Measurements from ENCODE around the gene LYVE1. TPM values are rescaled to one million over a fixed set of nuclear protein-coding genes. Genes with fewer than 3 reads are reported as not detected.

The LYVE1 gene
- total RNA-seq, 1 donor from 2014 or later = 0.27 TPM

DNA sequence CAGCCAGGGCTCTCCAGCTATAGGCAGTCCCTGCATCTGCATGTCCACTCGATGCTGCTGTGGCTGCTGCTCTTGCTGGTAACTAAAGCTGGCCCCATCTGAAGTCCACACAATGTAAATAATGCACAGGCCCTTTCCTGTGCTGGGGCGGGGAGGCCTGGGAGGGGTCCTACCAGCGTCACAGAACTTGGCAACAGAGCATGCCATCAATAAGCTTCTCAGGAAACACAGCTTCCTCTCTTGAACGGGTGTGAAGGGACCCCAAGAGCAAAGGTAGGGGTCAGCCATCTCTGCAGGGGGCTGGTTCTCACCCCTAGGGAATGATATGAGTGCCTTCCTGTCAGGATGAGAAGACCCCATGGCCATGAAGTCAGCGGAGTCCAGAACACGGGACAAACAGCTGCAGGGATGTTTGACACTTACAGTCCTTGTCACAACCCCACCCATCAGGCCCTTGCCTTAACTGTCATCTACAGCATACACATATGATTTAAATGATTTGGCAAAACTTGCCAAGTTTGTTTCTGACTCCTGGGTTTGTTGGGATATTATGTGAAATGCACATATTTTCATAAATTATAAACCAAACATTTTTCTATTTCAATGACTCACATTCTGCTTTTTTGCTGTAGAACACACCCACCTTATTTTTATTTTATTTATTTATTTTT lies 39.1 kb upstream of the LYVE1 start:
- Mint-ChIP-seq H3K4me3 (ENCODE audit: unreplicated experiment) (no peak overlapping the region), H3K27me3 (ENCODE audit: low read depth, unreplicated experiment) (no peaks in the 10 kb centered on the region), H3K4me1 (ENCODE audit: low read depth, unreplicated experiment) (peaks cover 24% of the 10 kb centered on the region), H3K36me3 (ENCODE audit: low read depth, unreplicated experiment) (peaks cover 8% of the 10 kb centered on the region), H3K27ac (ENCODE audit: unreplicated experiment) (no peak overlapping the region), H3K9me3 (ENCODE audit: unreplicated experiment) (no peaks in the 10 kb centered on the region)
- Histone ChIP-seq H3K27ac (ENCODE audit: low read depth, low read length) (no peak overlapping the region), H4K20me1 (ENCODE audit: insufficient read depth, low read length) (no peaks in the 10 kb centered on the region), H3K36me3 (ENCODE audit: insufficient read depth, low read length) (no peaks in the 10 kb centered on the region), H3K9me3 (ENCODE audit: insufficient read depth, low read depth, low read length) (no peaks in the 10 kb centered on the region), H3K9ac (ENCODE audit: low read length) (no peak overlapping the region), H3K27me3 (ENCODE audit: insufficient read depth, low read length) (no peaks in the 10 kb centered on the region), H3K4me3 (ENCODE audit: insufficient read depth, low read depth, low read length) (no peak overlapping the region), H3K79me2 (ENCODE audit: insufficient read depth, low read length) (no peaks in the 10 kb centered on the region), H2AFZ (ENCODE audit: low read depth, low read length) (no peak overlapping the region), H3K4me2 (ENCODE audit: low read length) (no peak overlapping the region), H3K4me1 (ENCODE audit: insufficient read depth, low read length) (peaks cover 20% of the 10 kb centered on the region)
- TF ChIP-seq, protein P1, sequence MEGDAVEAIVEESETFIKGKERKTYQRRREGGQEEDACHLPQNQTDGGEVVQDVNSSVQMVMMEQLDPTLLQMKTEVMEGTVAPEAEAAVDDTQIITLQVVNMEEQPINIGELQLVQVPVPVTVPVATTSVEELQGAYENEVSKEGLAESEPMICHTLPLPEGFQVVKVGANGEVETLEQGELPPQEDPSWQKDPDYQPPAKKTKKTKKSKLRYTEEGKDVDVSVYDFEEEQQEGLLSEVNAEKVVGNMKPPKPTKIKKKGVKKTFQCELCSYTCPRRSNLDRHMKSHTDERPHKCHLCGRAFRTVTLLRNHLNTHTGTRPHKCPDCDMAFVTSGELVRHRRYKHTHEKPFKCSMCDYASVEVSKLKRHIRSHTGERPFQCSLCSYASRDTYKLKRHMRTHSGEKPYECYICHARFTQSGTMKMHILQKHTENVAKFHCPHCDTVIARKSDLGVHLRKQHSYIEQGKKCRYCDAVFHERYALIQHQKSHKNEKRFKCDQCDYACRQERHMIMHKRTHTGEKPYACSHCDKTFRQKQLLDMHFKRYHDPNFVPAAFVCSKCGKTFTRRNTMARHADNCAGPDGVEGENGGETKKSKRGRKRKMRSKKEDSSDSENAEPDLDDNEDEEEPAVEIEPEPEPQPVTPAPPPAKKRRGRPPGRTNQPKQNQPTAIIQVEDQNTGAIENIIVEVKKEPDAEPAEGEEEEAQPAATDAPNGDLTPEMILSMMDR (IDR thresholded peaks at IDR 0.05; ENCODE audit: insufficient read depth, low read depth, low read length) = no peak
- TF ChIP-seq EZH2 (IDR thresholded peaks at IDR 0.05; ENCODE audit: insufficient read depth, low read length) = no peak
- no peak for DNase-seq (ENCODE audit: low read depth)
- FAIRE-seq = no peak

GRCh38 chr11:10606536-10607208 lies 38.2 kb upstream of the LYVE1 start:
- Histone ChIP-seq H2AFZ (ENCODE audit: low read depth, low read length) (peak overlapping the region; percentile 72), H3K27ac (ENCODE audit: low read depth, low read length) (peak overlapping the region; percentile 23), H3K4me3 (ENCODE audit: insufficient read depth, low read depth, low read length) (peak overlapping the region; percentile 21), H3K4me2 (ENCODE audit: low read length) (peak overlapping the region; percentile 57), H3K36me3 (ENCODE audit: insufficient read depth, low read length) (no peaks in the 10 kb centered on the region), H3K4me1 (ENCODE audit: insufficient read depth, low read length) (peaks cover 20% of the 10 kb centered on the region), H3K9me3 (ENCODE audit: insufficient read depth, low read depth, low read length) (no peaks in the 10 kb centered on the region), H3K27me3 (ENCODE audit: insufficient read depth, low read length) (no peaks in the 10 kb centered on the region), H3K9ac (ENCODE audit: low read length) (no peak overlapping the region), H4K20me1 (ENCODE audit: insufficient read depth, low read length) (no peaks in the 10 kb centered on the region), H3K79me2 (ENCODE audit: insufficient read depth, low read length) (no peaks in the 10 kb centered on the region)
- H3K27me3 Mint-ChIP-seq (ENCODE audit: low read depth, unreplicated experiment) = peaks cover under 1% of the 10 kb centered on the region
- peak overlapping the region; percentile 92 for H3K27ac Mint-ChIP-seq (ENCODE audit: unreplicated experiment)
- no peaks in the 10 kb centered on the region for H3K9me3 Mint-ChIP-seq (ENCODE audit: unreplicated experiment)
- H3K36me3 Mint-ChIP-seq (ENCODE audit: low read depth, unreplicated experiment) = peaks cover 10% of the 10 kb centered on the region
- no peak for TF ChIP-seq EZH2 (IDR thresholded peaks at IDR 0.05; ENCODE audit: insufficient read depth, low read length)
- TF ChIP-seq, protein P1 (IDR thresholded peaks at IDR 0.05; ENCODE audit: insufficient read depth, low read depth, low read length) = no peak
- no peak overlapping the region for H3K4me3 Mint-ChIP-seq (ENCODE audit: unreplicated experiment)
- DNase-seq (ENCODE audit: low read depth) (peak; percentile 57), FAIRE-seq (no peak)
- H3K4me1 Mint-ChIP-seq (ENCODE audit: low read depth, unreplicated experiment) = peaks cover 24% of the 10 kb centered on the region

All from astrocyte (in vitro differentiated cells and primary cell).